ENCODE results near the gene DIPK1B. TPM values are rescaled to one million over a fixed set of nuclear protein-coding genes. Genes with fewer than 3 reads are reported as not detected.
"Not testable (repeated sequence)": the region's sequence is repeated elsewhere in the genome, so short reads cannot be mapped to it uniquely, and the experiment has no call there.

Gene DIPK1B
- total and polyA plus RNA-seq, 2 donors (not counting 3 experiments of a cell fraction or from before 2014, with no cell fraction given): 253 to 441 TPM

DNA sequence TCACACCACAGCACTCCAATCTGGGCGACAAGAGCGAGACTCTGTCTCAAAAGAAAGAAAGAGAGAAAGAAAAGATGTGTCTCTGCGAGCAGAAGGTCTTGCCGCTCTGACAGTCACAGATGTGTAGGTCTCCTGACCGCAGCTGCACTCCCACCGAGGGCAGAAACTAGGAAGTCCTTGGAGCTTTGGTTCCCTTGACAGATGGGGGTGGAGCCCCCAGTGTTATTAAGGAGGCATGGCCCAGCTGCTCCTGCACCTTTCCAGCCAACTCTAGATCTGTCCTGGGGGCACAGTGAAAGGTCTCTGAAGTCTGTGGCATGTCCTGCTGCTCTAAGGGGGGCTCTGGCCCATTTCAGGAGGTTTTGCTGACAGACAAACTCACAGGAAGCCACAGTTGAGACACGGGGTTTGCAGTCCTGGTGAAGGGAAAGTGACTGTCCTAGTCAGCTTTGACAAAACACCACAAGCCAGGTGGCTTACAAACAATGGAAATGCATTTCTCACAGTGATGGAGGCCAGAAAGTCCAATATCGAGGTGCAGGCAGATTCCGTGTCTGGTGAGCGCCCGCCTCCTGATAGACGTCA is 9.0 kb upstream of the DIPK1B start:
- Histone ChIP-seq H3K36me3 (ENCODE audit: control insufficient read depth in 2 of 2, extremely low read depth in 1 of 2, insufficient read depth in 2 of 2, low read length in 2 of 2) (no peaks in the 10 kb centered on the region), H3K4me1 (ENCODE audit: control insufficient read depth, extremely low read depth, insufficient read depth, low read length) (no peaks in the 10 kb centered on the region), H3K9ac (replicated peaks; ENCODE audit: extremely low read depth, insufficient read depth, low read length) (no peak overlapping the region), H3K27me3 (ENCODE audit: control insufficient read depth in 2 of 2, insufficient read depth in 2 of 2, low read length in 2 of 2) (peaks cover 5 to 6% of the 10 kb centered on the region in 2 experiments), H3K4me3 (replicated peaks in 1 of 3; ENCODE audit: insufficient read depth in 1 of 3, low read depth in 1 of 3, low read length in 3 of 3) (no peak overlapping the region), H4K20me1 (replicated peaks; ENCODE audit: control insufficient read depth, extremely low read depth, insufficient read depth, low read length) (no peaks in the 10 kb centered on the region), H3K79me2 (ENCODE audit: control insufficient read depth, insufficient read depth, low read length) (no peaks in the 10 kb centered on the region), H3K27ac (ENCODE audit: insufficient read depth, low read depth, low read length) (no peak overlapping the region), H3K9me1 (replicated peaks; ENCODE audit: control insufficient read depth, extremely low read depth, insufficient read depth, low read length) (no peaks in the 10 kb centered on the region), H2AFZ (ENCODE audit: low read depth, low read length) (no peak overlapping the region), H3K4me2 (ENCODE audit: insufficient read depth, low read length) (no peak overlapping the region), H3K9me3 (replicated peaks; ENCODE audit: control insufficient read depth, insufficient read depth, low read length) (no peaks in the 10 kb centered on the region)
- POLR2A ChIA-PET: no interaction called here
- BruUV-seq (replicated peaks): no TSS peak
- no peak for FAIRE-seq
- DNase-seq (ENCODE audit: low read depth, low spot score): no peak
- dilution Hi-C loops (cut with MboI; ENCODE audit: extremely low pct_ligation_motif_present, low sequenced_read_pairs): no loop called here
- intact Hi-C loops (cut with micrococcal nuclease): no loop called here
- CTCF ChIA-PET: interaction anchor here (0.8 to 1.1 kb wide), 2 partner anchors 10 to 25 kb away, joined by 3 read pairs; no protein-coding TSS in a partner anchor
- no peak for TF ChIP-seq MAX (IDR thresholded peaks at IDR 0.05; ENCODE audit: insufficient read depth, insufficient read length)
- no peak for TF ChIP-seq JUN (IDR thresholded peaks at IDR 0.05; ENCODE audit: borderline replicate concordance, insufficient read depth, insufficient read length, low read depth)
- no peak for TF ChIP-seq POLR2A (IDR thresholded peaks at IDR 0.05; ENCODE audit: low read depth, low read length)
- TF ChIP-seq MYC (IDR thresholded peaks at IDR 0.05; ENCODE audit: low read depth, low read length): no peak
- no peak for TF ChIP-seq EZH2 (IDR thresholded peaks at IDR 0.05; ENCODE audit: borderline replicate concordance, low read depth, low read length, severe bottlenecking)
- TF ChIP-seq FOS (IDR thresholded peaks at IDR 0.05; ENCODE audit: borderline replicate concordance, insufficient read depth, low read length): no peak
- TF ChIP-seq POLR2AphosphoS5 (IDR thresholded peaks at IDR 0.05; ENCODE audit: insufficient read depth, low read depth, low read length): no peak
- no peak for TF ChIP-seq GATA2 (IDR thresholded peaks at IDR 0.05; ENCODE audit: insufficient read depth, insufficient read length, low read depth, low read length)
- TF ChIP-seq CTCF (IDR thresholded peaks at IDR 0.05; ENCODE audit: extremely low read depth in 1 of 2, insufficient read depth in 1 of 2, low read depth in 1 of 2, low read length in 2 of 2): no peak

DNA sequence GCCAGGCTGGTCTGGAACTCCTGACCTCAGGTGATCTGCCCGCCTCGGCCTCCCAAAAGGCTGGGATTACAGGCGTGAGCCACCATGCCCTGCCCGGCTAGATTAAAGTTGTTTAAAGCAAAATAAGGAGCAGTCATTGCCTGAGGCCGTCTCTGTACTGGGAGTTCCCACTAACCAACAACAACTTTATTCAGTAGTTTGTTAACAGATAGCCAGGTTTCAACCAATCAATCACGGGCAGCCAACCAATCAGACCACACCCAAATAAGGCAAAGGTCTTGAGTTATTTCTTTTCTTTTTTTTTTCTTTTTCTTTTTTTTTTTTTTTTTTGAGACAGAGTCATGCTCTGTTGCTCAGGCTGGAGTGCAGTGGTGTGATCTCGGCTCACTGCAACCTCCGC is 7.6 kb upstream of the DIPK1B start:
- H3K9me1 ChIP-seq (replicated peaks; ENCODE audit: control insufficient read depth, extremely low read depth, insufficient read depth, low read length); H3K36me3 ChIP-seq (ENCODE audit: control insufficient read depth in 2 of 2, extremely low read depth in 1 of 2, insufficient read depth in 2 of 2, low read length in 2 of 2); H3K27ac ChIP-seq (ENCODE audit: insufficient read depth, low read depth, low read length); intact Hi-C loops (cut with micrococcal nuclease); FAIRE-seq; DNase-seq (ENCODE audit: low read depth, low spot score); H3K9me3 ChIP-seq (replicated peaks; ENCODE audit: control insufficient read depth, insufficient read depth, low read length); BruUV-seq (replicated peaks); H3K79me2 ChIP-seq (ENCODE audit: control insufficient read depth, insufficient read depth, low read length); H3K4me3 ChIP-seq (replicated peaks in 1 of 3; ENCODE audit: insufficient read depth in 1 of 3, low read depth in 1 of 3, low read length in 3 of 3); dilution Hi-C loops (cut with MboI; ENCODE audit: extremely low pct_ligation_motif_present, low sequenced_read_pairs); H3K4me1 ChIP-seq (ENCODE audit: control insufficient read depth, extremely low read depth, insufficient read depth, low read length); POLR2A ChIA-PET; H3K4me2 ChIP-seq (ENCODE audit: insufficient read depth, low read length); H2AFZ ChIP-seq (ENCODE audit: low read depth, low read length); H4K20me1 ChIP-seq (replicated peaks; ENCODE audit: control insufficient read depth, extremely low read depth, insufficient read depth, low read length); H3K9ac ChIP-seq (replicated peaks; ENCODE audit: extremely low read depth, insufficient read depth, low read length); H3K27me3 ChIP-seq (ENCODE audit: control insufficient read depth in 2 of 2, insufficient read depth in 2 of 2, low read length in 2 of 2): not testable (repeated sequence)
- CTCF ChIA-PET: interaction anchor here (1.0 kb wide), 1 partner anchor 9 kb away, joined by 4 read pairs; no protein-coding TSS in a partner anchor
